Thyroid gland (tissue), 4 donors: ENCODE measurements around the gene SFXN4. TPM values are rescaled to one million over a fixed set of nuclear protein-coding genes. Genes with fewer than 3 reads are reported as not detected.
"Not testable (repeated sequence)": the region's sequence is repeated elsewhere in the genome, so short reads cannot be mapped to it uniquely, and the experiment has no call there.

Source experiments
- DNase-seq, 2 donors: peaks; one replicate each; pipeline ENCODE4 v3.0.0-alpha.2; 2019
- H3K27ac ChIP-seq, 3 donors: fragments of 200-600 bp; sonication (generic); 1 replicate in 2 of 3; 2 replicates in 1 of 3; pipeline ENCODE4 v1.5.1; 2016 to 2019; ENCODE audit warnings: mild to moderate bottlenecking in 1 of 3, moderate library complexity in 1 of 3
- H3K27me3 ChIP-seq: fragments of 200-600 bp; sonication (generic); one replicate; pipeline ENCODE4 v1.5.1; 2019
- H3K36me3 ChIP-seq, 2 donors: fragments of 200-600 bp; sonication (generic); one replicate each; pipeline ENCODE4 v1.5.1; 2016 to 2019
- H3K4me1 ChIP-seq, 2 donors: fragments of 200-600 bp; sonication (generic); one replicate each; pipeline ENCODE4 v1.5.1; 2017 to 2019
- H3K4me3 ChIP-seq, 3 donors: fragments of 200-600 bp; sonication (generic); replicated peaks in 1 of 3; 1 replicate in 2 of 3; 2 replicates in 1 of 3; pipeline ENCODE4 v1.5.1; 2016; ENCODE audit warnings: mild to moderate bottlenecking in 1 of 3
- H3K9me3 ChIP-seq: fragments of 200-600 bp; sonication (generic); one replicate; pipeline ENCODE4 v1.5.1; 2017
- POLR2A ChIP-seq, 2 donors: fragments of 450-650 bp; IDR thresholded peaks; one replicate each; pipeline ENCODE4 v1.6.1; 2017; ENCODE audit warnings: antibody characterized with exemption in 2 of 2, mild to moderate bottlenecking in 2 of 2, moderate library complexity in 1 of 2
- WGBS, 2 donors: methylation state at CpG; one replicate each; pipeline ENCODE4 v1.1.5; 2017; 5-methylcytosine and 5-hydroxymethylcytosine counted together
- intact Hi-C: fragments of 100-400 bp; cut with DNase I; formaldehyde crosslinking; loops from one replicate; pipeline ENCODE4 v1.15.1; 2023
- total RNA-seq, 4 donors: library from RNA; depleted of rRNA; stranded (reverse); fragments of >200 nt; gene quantifications; one replicate each; pipeline ENCODE4 v1.2.3, GENCODE V29; 2016
- TF ChIP-seq, protein P1 (sequence below), 6 experiments: fragments of 200-600 bp in 3 of 6; fragments of 450-650 bp in 3 of 6; sonication (generic) in 3 of 6; IDR thresholded peaks; one replicate each; pipeline ENCODE4 v1.5.1; 2016 to 2019; ENCODE audit warnings: antibody characterized with exemption in 6 of 6, mild to moderate bottlenecking in 2 of 6, inconsistent platforms in 1 of 6, moderate library complexity in 1 of 6

Gene SFXN4
- total RNA-seq, 4 donors from 2014 or later = 17.8 to 88.3 (median 36.3) TPM

DNA sequence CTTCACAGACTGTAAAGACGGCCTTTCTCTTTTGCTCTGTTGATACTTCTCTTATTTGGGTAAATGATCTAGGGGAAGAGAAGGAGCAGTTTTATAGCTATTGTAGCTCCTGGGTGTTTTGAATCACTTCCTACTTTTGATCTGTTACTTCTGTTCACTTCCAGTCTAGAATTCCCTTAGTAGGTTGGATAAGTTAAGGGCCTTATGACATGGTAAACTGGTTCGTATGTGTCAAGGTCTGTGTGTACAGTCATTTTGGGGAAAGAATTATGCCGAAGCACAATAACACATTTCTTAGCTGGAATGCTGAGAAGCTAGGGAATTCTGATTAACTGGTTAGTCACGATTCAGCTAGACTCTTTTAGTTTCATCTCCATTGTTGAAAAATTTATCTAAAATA lies 53.5 kb downstream of the SFXN4 start:
- TF ChIP-seq, protein P1, sequence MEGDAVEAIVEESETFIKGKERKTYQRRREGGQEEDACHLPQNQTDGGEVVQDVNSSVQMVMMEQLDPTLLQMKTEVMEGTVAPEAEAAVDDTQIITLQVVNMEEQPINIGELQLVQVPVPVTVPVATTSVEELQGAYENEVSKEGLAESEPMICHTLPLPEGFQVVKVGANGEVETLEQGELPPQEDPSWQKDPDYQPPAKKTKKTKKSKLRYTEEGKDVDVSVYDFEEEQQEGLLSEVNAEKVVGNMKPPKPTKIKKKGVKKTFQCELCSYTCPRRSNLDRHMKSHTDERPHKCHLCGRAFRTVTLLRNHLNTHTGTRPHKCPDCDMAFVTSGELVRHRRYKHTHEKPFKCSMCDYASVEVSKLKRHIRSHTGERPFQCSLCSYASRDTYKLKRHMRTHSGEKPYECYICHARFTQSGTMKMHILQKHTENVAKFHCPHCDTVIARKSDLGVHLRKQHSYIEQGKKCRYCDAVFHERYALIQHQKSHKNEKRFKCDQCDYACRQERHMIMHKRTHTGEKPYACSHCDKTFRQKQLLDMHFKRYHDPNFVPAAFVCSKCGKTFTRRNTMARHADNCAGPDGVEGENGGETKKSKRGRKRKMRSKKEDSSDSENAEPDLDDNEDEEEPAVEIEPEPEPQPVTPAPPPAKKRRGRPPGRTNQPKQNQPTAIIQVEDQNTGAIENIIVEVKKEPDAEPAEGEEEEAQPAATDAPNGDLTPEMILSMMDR (IDR thresholded peaks at IDR 0.05) = no peak
- TF ChIP-seq POLR2A (IDR thresholded peaks at IDR 0.05) = no peak
- intact Hi-C loops = no loop called here
- no peak overlapping the region for H3K27ac ChIP-seq
- no peaks in the 10 kb centered on the region for H3K9me3 ChIP-seq
- no peaks in the 10 kb centered on the region for H3K27me3 ChIP-seq
- WGBS, 2 donors = 93 to 94% methylated on average over 4 of the region's 4 CpGs
- H3K36me3 ChIP-seq = peaks cover 25 to 43% of the 10 kb centered on the region in 2 donors
- DNase-seq = no peak
- H3K4me1 ChIP-seq = no peaks in the 10 kb centered on the region
- no peak overlapping the region for H3K4me3 ChIP-seq

DNA sequence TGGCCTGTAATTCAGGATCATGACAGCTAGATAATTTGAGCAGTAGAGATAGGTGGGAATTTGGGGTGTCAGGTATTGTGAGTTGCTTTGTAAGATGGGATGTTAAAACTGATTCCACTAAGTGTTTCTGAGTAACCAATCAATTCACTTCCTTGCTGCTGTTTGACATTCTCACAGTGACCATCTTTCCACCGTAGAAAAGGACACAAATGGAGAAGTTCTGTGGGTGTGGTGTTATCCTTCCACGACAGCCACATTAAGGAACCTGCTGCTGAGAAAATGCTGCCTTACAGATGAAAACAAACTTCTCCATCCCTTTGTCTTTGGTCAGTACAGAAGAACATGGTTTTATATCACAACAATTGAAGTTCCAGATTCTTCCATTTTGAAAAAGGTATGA lies 57.7 kb downstream of the SFXN4 start:
- intact Hi-C loops, H3K4me1 ChIP-seq, H3K4me3 ChIP-seq, H3K9me3 ChIP-seq, H3K27me3 ChIP-seq, H3K27ac ChIP-seq, DNase-seq: not testable (repeated sequence)
- WGBS, 2 donors = 85 to 86% methylated on average over 2 of the region's 2 CpGs
- H3K36me3 ChIP-seq = peaks cover 24 to 26% of the 10 kb centered on the region in 2 donors

DNA sequence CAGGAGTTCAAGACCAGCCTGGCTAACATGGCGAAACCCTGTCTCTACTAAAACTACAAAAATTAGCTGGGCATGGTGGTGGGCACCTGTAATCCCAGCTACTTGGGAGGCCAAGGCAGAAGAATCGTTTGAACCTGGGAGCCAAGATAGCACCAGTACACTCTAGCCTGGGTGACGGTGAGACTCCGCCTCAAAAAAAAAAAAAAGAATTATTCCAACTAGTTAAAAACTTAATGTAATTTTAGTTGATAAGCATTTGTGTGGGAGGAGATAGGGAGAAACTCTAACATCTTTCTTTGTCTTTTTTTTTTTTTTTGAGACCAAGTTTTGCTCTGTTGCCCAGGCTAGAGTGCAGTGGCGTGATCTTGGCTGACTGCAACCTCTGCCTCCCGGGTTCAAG lies 58.4 kb downstream of the SFXN4 start:
- H3K27ac ChIP-seq, H3K9me3 ChIP-seq, intact Hi-C loops, H3K27me3 ChIP-seq, DNase-seq, H3K4me1 ChIP-seq, H3K4me3 ChIP-seq: not testable (repeated sequence)
- peaks cover 19 to 20% of the 10 kb centered on the region in 2 donors for H3K36me3 ChIP-seq
- WGBS, 2 donors = 93 to 94% methylated on average over 6 of the region's 6 CpGs

DNA sequence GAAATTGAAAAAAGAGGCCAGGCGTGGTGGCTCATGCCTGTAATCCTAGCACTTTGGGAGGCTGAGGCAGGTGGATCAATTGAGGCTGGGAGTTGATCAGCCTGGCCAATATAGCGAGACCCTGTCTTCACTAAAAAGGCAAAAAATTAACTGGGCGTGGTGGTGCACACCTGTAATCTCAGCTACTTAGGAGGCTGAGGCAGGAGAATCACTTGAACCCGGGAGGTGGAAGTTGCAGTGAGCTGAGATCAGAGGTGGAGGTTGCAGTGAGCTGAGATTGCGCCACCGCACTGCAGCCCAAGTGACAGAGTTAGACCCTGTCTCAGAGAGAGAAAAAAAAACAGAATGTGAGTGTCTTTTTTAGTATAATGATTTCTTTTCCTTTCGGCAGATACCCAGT lies 59.6 kb downstream of the SFXN4 start:
- H3K9me3 ChIP-seq, H3K4me1 ChIP-seq, H3K4me3 ChIP-seq, intact Hi-C loops, H3K27ac ChIP-seq, DNase-seq, H3K27me3 ChIP-seq: not testable (repeated sequence)
- 96 to 97% methylated on average over 7 of the region's 7 CpGs for WGBS, 2 donors
- peaks cover 11 to 14% of the 10 kb centered on the region in 2 donors for H3K36me3 ChIP-seq

DNA sequence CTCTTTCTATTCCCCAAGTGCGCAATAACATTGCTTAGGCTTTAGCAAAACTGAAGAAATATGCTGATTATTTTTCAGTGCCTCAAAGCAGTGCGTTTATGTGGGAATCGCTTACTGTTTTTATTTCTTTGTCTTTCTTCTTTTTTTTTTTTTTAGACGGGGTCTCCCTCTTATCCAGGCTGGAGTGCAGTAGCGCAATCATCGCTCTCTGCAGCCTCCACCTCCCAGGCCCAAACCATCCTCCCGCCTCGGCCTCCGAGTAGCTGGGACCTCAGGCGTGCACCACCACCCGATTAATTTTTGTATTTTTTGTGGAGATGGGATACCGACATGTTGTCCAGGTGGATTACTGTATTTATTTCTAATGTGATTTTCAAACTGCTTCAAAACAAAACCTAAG lies 60.4 kb downstream of the SFXN4 start:
- intact Hi-C loops = no loop called here
- Histone ChIP-seq H3K27ac (no peak overlapping the region), H3K27me3 (no peaks in the 10 kb centered on the region), H3K4me1 (peaks cover 7% of the 10 kb centered on the region in 2 donors), H3K36me3 (peaks cover 5 to 10% of the 10 kb centered on the region in 2 donors), H3K9me3 (no peaks in the 10 kb centered on the region), H3K4me3 (peak overlapping the region in 1 of 3 donors; percentile 91)
- no peak for DNase-seq
- 88 to 91% methylated on average over 12 of the region's 12 CpGs for WGBS, 2 donors
- TF ChIP-seq, protein P1 (IDR thresholded peaks at IDR 0.05) = no peak
- TF ChIP-seq POLR2A (IDR thresholded peaks at IDR 0.05) = no peak

DNA sequence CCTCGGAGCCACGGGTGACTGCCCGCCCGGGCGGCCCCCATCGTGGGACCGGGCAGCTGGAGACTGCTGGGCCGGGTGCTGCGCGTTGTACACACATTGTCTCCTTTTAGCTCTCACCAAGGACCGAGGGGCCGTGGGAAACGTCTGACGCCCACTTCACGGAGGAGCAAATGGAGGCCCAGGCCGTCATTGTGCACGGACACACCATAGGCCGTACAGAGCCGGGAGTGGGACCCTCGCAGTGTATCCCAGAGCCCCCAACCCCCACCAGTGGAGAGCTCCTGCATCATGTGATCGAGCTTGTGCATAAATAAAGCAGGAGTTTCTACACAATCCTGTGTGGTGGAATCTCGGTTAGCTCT lies 60.9 kb downstream of the SFXN4 start:
- Histone ChIP-seq H3K36me3 (peaks cover under 1 to 7% of the 10 kb centered on the region in 2 donors), H3K9me3 (no peaks in the 10 kb centered on the region), H3K4me1 (peaks cover 7% of the 10 kb centered on the region in 2 donors), H3K4me3 (peak overlapping the region in 2 of 3 donors; percentile 14 to 91), H3K27me3 (no peaks in the 10 kb centered on the region), H3K27ac (no peak overlapping the region)
- intact Hi-C loops = no loop called here
- TF ChIP-seq, protein P1 (IDR thresholded peaks at IDR 0.05) = no peak
- DNase-seq = peak in 1 of 2 donors; percentile 26
- 0 to 5% methylated on average over 4 to 12 of the region's 22 CpGs for WGBS, 2 donors
